Measurements from ENCODE around the gene BPTF. TPM values are rescaled to one million over a fixed set of nuclear protein-coding genes. Genes with fewer than 3 reads are reported as not detected.

Gene BPTF
- total and polyA plus RNA-seq, 2 donors (not counting 1 experiment from before 2014, with no cell fraction given), result 71.9 to 390 TPM

DNA sequence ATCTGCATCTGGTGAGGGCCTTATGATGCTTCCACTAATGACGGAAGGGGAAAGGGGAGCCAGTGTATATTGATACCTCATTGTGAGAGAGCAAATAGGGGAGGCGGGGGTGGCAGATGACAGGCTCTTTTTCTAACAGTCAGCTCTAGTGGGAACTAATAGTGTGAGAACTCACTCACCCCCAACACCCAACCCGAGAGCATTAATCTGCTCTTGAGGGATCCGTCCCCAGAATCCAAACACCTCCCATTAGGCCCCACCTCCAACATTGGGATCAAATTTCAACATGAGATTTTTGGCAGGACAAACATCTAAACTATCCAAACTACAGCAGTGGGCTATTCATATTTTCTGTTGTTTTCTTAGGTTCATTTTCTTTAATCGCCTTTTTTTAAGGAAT, 54.4 kb downstream of the BPTF start:
- Histone ChIP-seq H3K4me2 (replicated peaks; ENCODE audit: low read depth, low read length, poor library complexity, severe bottlenecking) (no peak overlapping the region), H3K27me3 (replicated peaks in 1 of 4; ENCODE audit: control extremely low read depth in 1 of 4, control insufficient read depth in 3 of 4, insufficient read depth in 4 of 4, low read length in 3 of 4) (no peaks in the 10 kb centered on the region), H4K20me1 (ENCODE audit: control insufficient read depth, insufficient read depth, low read length, poor library complexity, severe bottlenecking) (peaks cover 24% of the 10 kb centered on the region), H3K4me3 (ENCODE audit: control extremely low read depth in 1 of 5, extremely low read depth in 1 of 5, insufficient read depth in 1 of 5, low read depth in 2 of 5, low read length in 4 of 5) (no peak overlapping the region), H3K36me3 (replicated peaks in 1 of 2; ENCODE audit: control extremely low read depth in 1 of 2, control insufficient read depth in 1 of 2, extremely low read depth in 1 of 2, insufficient read depth in 2 of 2, low read length in 1 of 2) (peaks cover 4 to 38% of the 10 kb centered on the region in 2 experiments), H3K9me3 (ENCODE audit: control extremely low read depth in 1 of 3, control insufficient read depth in 2 of 3, insufficient read depth in 1 of 3, low read length in 2 of 3) (no peaks in the 10 kb centered on the region), H3K4me1 (ENCODE audit: control insufficient read depth in 2 of 2, insufficient read depth in 2 of 2, low read length in 2 of 2) (no peaks in the 10 kb centered on the region), H3K27ac (ENCODE audit: low read length in 2 of 2) (no peak overlapping the region), H3K79me2 (ENCODE audit: control insufficient read depth, insufficient read depth, low read length) (peaks cover 39% of the 10 kb centered on the region), H2AFZ (ENCODE audit: insufficient read depth, low read depth, low read length, poor library complexity, severe bottlenecking) (no peak overlapping the region), H3K9ac (ENCODE audit: low read length) (no peak overlapping the region)
- Mint-ChIP-seq H3K27me3 (no peaks in the 10 kb centered on the region), H3K4me3 (no peak overlapping the region), H3K27ac (no peak overlapping the region), H3K9me3 (ENCODE audit: insufficient read depth) (no peaks in the 10 kb centered on the region), H3K4me1 (peaks cover 2% of the 10 kb centered on the region)
- ATAC-seq (ENCODE audit: low read depth) (no peak), DNase-seq (no peak)
- POLR2A ChIA-PET, result no interaction called here
- CTCF ChIA-PET, result no interaction called here
- TF ChIP-seq, protein P1, sequence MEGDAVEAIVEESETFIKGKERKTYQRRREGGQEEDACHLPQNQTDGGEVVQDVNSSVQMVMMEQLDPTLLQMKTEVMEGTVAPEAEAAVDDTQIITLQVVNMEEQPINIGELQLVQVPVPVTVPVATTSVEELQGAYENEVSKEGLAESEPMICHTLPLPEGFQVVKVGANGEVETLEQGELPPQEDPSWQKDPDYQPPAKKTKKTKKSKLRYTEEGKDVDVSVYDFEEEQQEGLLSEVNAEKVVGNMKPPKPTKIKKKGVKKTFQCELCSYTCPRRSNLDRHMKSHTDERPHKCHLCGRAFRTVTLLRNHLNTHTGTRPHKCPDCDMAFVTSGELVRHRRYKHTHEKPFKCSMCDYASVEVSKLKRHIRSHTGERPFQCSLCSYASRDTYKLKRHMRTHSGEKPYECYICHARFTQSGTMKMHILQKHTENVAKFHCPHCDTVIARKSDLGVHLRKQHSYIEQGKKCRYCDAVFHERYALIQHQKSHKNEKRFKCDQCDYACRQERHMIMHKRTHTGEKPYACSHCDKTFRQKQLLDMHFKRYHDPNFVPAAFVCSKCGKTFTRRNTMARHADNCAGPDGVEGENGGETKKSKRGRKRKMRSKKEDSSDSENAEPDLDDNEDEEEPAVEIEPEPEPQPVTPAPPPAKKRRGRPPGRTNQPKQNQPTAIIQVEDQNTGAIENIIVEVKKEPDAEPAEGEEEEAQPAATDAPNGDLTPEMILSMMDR (IDR thresholded peaks at IDR 0.05), result no peak
- TF ChIP-seq EZH2 (IDR thresholded peaks at IDR 0.05; ENCODE audit: borderline replicate concordance, insufficient read depth, low read depth, low read length, poor library complexity, severe bottlenecking), result no peak
- 100% methylated on average over 3 of the region's 5 CpGs for WGBS (ENCODE audit: insufficient coverage)
- intact Hi-C loops (cut with micrococcal nuclease), result loop anchor here (10.0 kb wide), 1 partner anchor 65 kb away; no protein-coding TSS in a partner anchor

DNA sequence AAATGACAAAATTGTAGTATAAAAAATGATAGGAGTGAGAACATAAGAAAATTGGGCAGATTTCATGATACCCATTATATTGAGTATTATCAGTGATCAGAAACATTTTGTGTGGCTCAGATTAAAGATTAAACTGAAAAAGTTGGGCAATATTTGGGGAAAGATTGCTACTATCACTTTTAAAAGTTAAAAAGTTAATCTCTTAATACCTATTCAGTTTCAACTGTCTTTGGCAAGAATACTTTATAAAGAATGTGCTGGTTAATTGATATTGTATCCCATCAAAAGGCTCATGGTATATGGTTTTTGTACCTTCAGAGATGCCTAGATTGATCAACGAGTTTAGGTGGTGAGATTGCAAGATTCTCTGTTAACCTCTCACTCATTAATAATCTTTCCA, 55.8 kb downstream of the BPTF start:
- WGBS (ENCODE audit: insufficient coverage), result no CpG with 5 or more reads among the region's 1 CpG
- Histone ChIP-seq H3K9me3 (ENCODE audit: control extremely low read depth in 1 of 3, control insufficient read depth in 2 of 3, insufficient read depth in 1 of 3, low read length in 2 of 3) (no peaks in the 10 kb centered on the region), H2AFZ (ENCODE audit: insufficient read depth, low read depth, low read length, poor library complexity, severe bottlenecking) (no peak overlapping the region), H3K79me2 (ENCODE audit: control insufficient read depth, insufficient read depth, low read length) (peaks cover 45% of the 10 kb centered on the region), H3K9ac (ENCODE audit: low read length) (no peak overlapping the region), H4K20me1 (ENCODE audit: control insufficient read depth, insufficient read depth, low read length, poor library complexity, severe bottlenecking) (peaks cover 30% of the 10 kb centered on the region), H3K4me3 (ENCODE audit: control extremely low read depth in 1 of 5, extremely low read depth in 1 of 5, insufficient read depth in 1 of 5, low read depth in 2 of 5, low read length in 4 of 5) (no peak overlapping the region), H3K27ac (ENCODE audit: low read length in 2 of 2) (no peak overlapping the region), H3K36me3 (replicated peaks in 1 of 2; ENCODE audit: control extremely low read depth in 1 of 2, control insufficient read depth in 1 of 2, extremely low read depth in 1 of 2, insufficient read depth in 2 of 2, low read length in 1 of 2) (peaks cover 0 to 32% of the 10 kb centered on the region in 2 experiments), H3K4me2 (replicated peaks; ENCODE audit: low read depth, low read length, poor library complexity, severe bottlenecking) (no peak overlapping the region), H3K27me3 (replicated peaks in 1 of 4; ENCODE audit: control extremely low read depth in 1 of 4, control insufficient read depth in 3 of 4, insufficient read depth in 4 of 4, low read length in 3 of 4) (no peaks in the 10 kb centered on the region), H3K4me1 (ENCODE audit: control insufficient read depth in 2 of 2, insufficient read depth in 2 of 2, low read length in 2 of 2) (no peaks in the 10 kb centered on the region)
- ATAC-seq (ENCODE audit: low read depth) (no peak), DNase-seq (no peak)
- TF ChIP-seq, protein P1 (IDR thresholded peaks at IDR 0.05), result no peak
- TF ChIP-seq EZH2 (IDR thresholded peaks at IDR 0.05; ENCODE audit: borderline replicate concordance, insufficient read depth, low read depth, low read length, poor library complexity, severe bottlenecking), result no peak
- intact Hi-C loops (cut with micrococcal nuclease), result loop anchor here (10.0 kb wide), 1 partner anchor 64 kb away; no protein-coding TSS in a partner anchor
- no peak overlapping the region for H3K27ac Mint-ChIP-seq
- ChIA-PET POLR2A (no interaction called here), CTCF (interaction anchor here (1.2 kb wide), 1 partner anchor 163 kb away, joined by 3 read pairs; the partner anchor contains the start of gene NOL11)
- H3K4me1 Mint-ChIP-seq, result peaks cover 2% of the 10 kb centered on the region
- H3K27me3 Mint-ChIP-seq, result no peaks in the 10 kb centered on the region
- H3K4me3 Mint-ChIP-seq, result no peak overlapping the region
- no peaks in the 10 kb centered on the region for H3K9me3 Mint-ChIP-seq (ENCODE audit: insufficient read depth)

Data from B cell (primary cell).